GM21825 (cell line): ENCODE data around the gene GMEB1.
"Not testable (repeated sequence)": the region's sequence is repeated elsewhere in the genome, so short reads cannot be mapped to it uniquely, and the experiment has no call there.

ENCODE experiments used
- ATAC-seq: cut with Tn5 transposase; IDR thresholded peaks from one replicate; pipeline ENCODE4 v1.9.1; 2021; ENCODE audit warnings: mild to moderate bottlenecking, moderate library complexity; ENCODE audit not compliant: unreplicated experiment

The GMEB1 gene

GRCh38 chr1:28671254-28671780 lies 2.7 kb downstream of the GMEB1 start:
- no peak for ATAC-seq

GRCh38 chr1:28672971-28673370 lies 4.4 kb downstream of the GMEB1 start:
- ATAC-seq = not testable (repeated sequence)

- no peak for ATAC-seq
These were observed 7.3 kb downstream of the GMEB1 start for GRCh38 chr1:28675924-28676257.

GRCh38 chr1:28680151-28680550 lies 11.6 kb downstream of the GMEB1 start:
- no peak for ATAC-seq

- ATAC-seq = no peak
These were observed 14.3 kb downstream of the GMEB1 start for GRCh38 chr1:28682840-28683239.

GRCh38 chr1:28684937-28685336 lies 16.4 kb downstream of the GMEB1 start:
- ATAC-seq = no peak

- not testable (repeated sequence) for ATAC-seq
These were observed 23.0 kb downstream of the GMEB1 start for GRCh38 chr1:28691627-28692026.

GRCh38 chr1:28703629-28704028 lies 35.0 kb downstream of the GMEB1 start:
- ATAC-seq = no peak

- ATAC-seq = no peak
These were observed 47.8 kb downstream of the GMEB1 start for GRCh38 chr1:28716336-28716735.

- ATAC-seq = no peak
These were observed 49.6 kb downstream of the GMEB1 start for GRCh38 chr1:28718166-28718565.

- ATAC-seq = no peak
These were observed 50.2 kb downstream of the GMEB1 start for GRCh38 chr1:28718586-28719331.

GRCh38 chr1:28719332-28719619 lies 50.7 kb downstream of the GMEB1 start:
- no peak for ATAC-seq

- ATAC-seq = no peak
These were observed 51.8 kb downstream of the GMEB1 start for GRCh38 chr1:28720376-28720775.

GRCh38 chr1:28721927-28722326 lies 53.3 kb downstream of the GMEB1 start:
- ATAC-seq = not testable (repeated sequence)

- ATAC-seq = not testable (repeated sequence)
These were observed 56.8 kb downstream of the GMEB1 start for GRCh38 chr1:28725365-28725764.

GRCh38 chr1:28735961-28736449 lies 67.4 kb downstream of the GMEB1 start:
- ATAC-seq = no peak

GRCh38 chr1:28736450-28737306 lies 68.1 kb downstream of the GMEB1 start, which contains the start of gene YTHDF2:
TSS of gene YTHDF2 (plus strand) at chr1:28736940. CDS start at chr1:28737121, 181 bp downstream.
- ATAC-seq = peak; percentile 89

GRCh38 chr1:28737307-28738132 lies 68.9 kb downstream of the GMEB1 start:
- peak; percentile 14 for ATAC-seq

- no peak for ATAC-seq
These were observed 71.5 kb downstream of the GMEB1 start for GRCh38 chr1:28740118-28740517.

GRCh38 chr1:28744184-28744583 lies 75.6 kb downstream of the GMEB1 start:
- no peak for ATAC-seq

GRCh38 chr1:28745653-28746173 lies 77.1 kb downstream of the GMEB1 start:
- ATAC-seq = no peak
